Cardiac fibroblast (primary cell): Measurements from ENCODE around the gene NRSN2.
"Not testable (repeated sequence)": the region's sequence is repeated elsewhere in the genome, so short reads cannot be mapped to it uniquely, and the experiment has no call there.

Experiments
- DNase-seq, 2 donors: peaks; one replicate each; pipeline versions ENCODE4 v3.0.0 to v3.0.0-alpha.2; 2010; ENCODE audit warnings: low read depth in 2 of 2
- H3K4me3 ChIP-seq, 2 donors: replicated peaks in 1 of 2; 1 replicate in 1 of 2; 2 replicates in 1 of 2; pipeline ENCODE4 v1.5.1; 2011; ENCODE audit warnings: low read depth in 2 of 2, low read length in 2 of 2, mild to moderate bottlenecking in 2 of 2, moderate library complexity in 1 of 2
- TF ChIP-seq, protein P1 (sequence below): IDR thresholded peaks from one replicate; pipeline ENCODE4 v1.5.1; 2011; ENCODE audit warnings: low read depth, mild to moderate bottlenecking, low read length, inconsistent platforms

NRSN2 gene

DNA sequence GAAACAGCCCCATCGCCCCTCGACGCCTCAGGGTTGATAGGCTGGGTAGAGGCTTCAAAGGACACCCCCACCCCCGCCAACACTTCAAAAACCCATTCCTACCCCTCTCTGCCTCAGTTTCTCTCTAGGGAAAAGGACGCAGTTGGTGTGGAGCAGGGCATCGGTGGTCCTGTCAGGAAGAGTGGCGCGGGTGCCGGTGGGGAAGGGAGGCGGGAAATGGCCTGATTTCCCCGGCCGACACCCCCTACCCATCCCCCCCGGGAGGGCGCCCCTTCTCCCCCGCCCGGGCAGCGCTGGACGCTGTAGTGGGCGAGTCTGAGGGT, 367 bp downstream of the NRSN2 start:
- peak overlapping the region; percentile 66 to 79 for H3K4me3 ChIP-seq
- DNase-seq, result no peak
- TF ChIP-seq, protein P1, sequence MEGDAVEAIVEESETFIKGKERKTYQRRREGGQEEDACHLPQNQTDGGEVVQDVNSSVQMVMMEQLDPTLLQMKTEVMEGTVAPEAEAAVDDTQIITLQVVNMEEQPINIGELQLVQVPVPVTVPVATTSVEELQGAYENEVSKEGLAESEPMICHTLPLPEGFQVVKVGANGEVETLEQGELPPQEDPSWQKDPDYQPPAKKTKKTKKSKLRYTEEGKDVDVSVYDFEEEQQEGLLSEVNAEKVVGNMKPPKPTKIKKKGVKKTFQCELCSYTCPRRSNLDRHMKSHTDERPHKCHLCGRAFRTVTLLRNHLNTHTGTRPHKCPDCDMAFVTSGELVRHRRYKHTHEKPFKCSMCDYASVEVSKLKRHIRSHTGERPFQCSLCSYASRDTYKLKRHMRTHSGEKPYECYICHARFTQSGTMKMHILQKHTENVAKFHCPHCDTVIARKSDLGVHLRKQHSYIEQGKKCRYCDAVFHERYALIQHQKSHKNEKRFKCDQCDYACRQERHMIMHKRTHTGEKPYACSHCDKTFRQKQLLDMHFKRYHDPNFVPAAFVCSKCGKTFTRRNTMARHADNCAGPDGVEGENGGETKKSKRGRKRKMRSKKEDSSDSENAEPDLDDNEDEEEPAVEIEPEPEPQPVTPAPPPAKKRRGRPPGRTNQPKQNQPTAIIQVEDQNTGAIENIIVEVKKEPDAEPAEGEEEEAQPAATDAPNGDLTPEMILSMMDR, result no peak

DNA sequence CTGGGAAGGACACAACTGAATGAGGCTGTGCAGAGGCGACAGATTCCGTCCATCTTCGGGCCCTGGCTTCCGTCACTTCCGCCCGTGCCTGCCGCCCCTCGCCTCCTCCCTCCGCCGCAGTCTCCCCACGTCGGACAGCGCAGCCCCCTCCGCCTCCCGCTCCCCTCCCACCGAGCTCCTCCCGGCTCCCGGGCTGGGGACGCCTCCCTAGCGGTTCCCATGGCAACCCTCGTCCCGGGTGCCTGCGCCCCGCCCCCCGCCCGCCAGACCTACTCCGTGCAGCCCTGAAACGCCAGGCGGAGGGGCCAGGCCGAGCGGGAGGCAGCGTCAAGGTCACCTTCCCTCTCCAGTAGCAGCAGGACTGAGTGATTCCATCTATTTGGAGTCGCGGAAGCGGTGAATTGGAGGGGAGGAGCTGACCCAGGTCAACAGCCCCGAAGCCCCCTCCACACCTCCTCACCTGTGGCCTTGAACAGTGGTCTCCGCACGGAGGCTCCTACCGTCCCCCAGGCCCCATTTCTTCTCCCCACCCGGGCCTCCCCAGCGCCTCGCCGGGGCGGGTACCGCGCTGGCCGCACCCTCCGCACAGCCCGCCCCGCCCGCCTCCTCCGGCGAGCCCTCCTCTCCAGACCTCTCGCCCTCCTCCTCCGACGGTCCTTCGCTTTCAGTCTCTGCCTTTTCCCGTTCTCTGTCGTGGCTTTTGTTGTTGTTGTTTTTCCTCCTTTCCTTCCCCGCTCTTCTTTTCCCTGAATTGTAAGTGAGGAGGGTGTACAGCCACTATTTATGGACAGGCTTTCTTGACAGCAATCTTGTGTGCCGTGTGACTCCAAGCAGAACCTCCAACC, 951 bp downstream of the NRSN2 start:
- H3K4me3 ChIP-seq, result peak overlapping the region; percentile 66 to 79
- TF ChIP-seq, protein P1, result no peak
- peak; percentile 93 to 98 for DNase-seq

DNA sequence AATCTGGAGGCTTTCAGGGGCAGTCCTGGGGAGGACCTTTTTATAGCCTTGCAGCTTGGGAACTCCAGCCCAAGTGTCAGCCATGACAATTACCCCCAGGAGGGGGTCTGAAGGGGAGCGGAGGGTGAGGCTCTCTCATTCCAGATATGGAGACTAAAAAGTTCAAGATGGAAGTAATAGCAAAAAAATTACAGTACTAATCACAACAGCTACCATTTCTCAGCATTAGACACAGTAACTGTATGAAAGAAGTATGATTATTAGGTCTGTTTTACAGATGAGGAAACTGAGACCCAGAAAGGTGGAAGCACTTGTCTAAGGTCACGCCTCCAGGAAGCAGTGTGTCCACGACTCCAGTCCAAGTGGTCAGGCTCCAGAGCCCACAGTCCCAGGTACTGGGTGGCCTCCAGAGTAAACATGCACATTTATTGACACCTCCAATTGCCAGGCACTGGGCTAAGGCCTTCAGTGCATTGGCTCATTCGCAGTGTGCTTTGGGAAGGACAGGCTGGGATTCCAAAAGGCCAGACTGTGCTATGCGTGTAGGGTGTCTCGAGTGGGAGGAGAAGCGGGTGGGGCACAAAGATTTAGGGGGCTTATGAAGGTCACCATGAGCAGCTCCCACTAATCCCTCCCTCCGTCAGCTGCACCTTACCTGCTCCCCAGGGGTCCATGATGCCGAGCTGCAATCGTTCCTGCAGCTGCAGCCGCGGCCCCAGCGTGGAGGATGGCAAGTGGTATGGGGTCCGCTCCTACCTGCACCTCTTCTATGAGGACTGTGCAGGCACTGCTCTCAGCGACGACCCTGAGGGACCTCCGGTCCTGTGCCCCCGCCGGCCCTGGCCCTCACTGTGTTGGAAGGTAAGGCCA, 2.3 kb downstream of the NRSN2 start:
- DNase-seq, result no peak
- H3K4me3 ChIP-seq, result no peak overlapping the region
- TF ChIP-seq, protein P1, result no peak

DNA sequence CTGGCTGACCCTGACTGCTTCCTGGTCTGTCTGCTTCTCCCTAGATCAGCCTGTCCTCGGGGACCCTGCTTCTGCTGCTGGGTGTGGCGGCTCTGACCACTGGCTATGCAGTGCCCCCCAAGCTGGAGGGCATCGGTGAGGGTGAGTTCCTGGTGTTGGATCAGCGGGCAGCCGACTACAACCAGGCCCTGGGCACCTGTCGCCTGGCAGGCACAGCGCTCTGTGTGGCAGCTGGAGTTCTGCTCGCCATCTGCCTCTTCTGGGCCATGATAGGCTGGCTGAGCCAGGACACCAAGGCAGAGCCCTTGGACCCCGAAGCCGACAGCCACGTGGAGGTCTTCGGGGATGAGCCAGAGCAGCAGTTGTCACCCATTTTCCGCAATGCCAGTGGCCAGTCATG, 6.3 kb downstream of the NRSN2 start:
- no peak for DNase-seq
- TF ChIP-seq, protein P1, result no peak

DNA sequence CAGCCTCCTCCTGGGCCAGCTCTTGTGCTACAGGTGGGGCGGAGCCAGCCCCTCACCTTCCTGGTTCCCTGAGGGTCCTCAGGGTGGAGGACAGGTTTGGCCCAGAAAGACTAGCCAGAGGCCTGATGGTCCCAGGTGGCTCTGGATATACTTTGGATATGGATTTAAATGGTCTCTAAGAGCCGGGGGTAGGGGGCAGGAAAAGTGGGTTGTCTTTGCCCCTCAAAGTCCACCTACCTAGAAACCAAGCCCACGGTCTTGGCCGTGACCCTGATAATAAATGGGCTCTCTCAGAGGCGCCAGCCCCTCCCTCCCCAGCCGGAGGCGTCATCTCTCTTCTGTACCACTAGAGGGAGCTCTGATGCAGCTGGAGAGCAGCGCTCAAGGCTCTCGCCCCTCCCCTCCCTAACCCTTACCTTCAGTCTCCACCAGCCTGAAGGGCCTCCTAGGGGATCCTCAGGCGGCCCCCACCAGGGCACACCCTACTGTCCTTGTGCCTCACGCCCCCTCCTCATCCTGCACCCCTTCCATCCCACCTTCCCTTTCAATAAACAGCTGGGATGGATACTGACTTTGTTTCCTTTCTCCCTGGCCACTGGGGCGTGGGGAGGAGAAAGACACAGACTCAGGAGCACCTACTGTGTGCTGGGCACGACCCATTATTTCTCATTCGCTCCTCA, 7.5 kb downstream of the NRSN2 start:
- H3K4me3 ChIP-seq, result no peak overlapping the region
- TF ChIP-seq, protein P1, result peak; percentile 95
- peak; percentile 80 to 83 for DNase-seq

More for the DNA sequence above, 6.3 kb downstream of the NRSN2 start:
- no peak overlapping the region for H3K4me3 ChIP-seq

DNA sequence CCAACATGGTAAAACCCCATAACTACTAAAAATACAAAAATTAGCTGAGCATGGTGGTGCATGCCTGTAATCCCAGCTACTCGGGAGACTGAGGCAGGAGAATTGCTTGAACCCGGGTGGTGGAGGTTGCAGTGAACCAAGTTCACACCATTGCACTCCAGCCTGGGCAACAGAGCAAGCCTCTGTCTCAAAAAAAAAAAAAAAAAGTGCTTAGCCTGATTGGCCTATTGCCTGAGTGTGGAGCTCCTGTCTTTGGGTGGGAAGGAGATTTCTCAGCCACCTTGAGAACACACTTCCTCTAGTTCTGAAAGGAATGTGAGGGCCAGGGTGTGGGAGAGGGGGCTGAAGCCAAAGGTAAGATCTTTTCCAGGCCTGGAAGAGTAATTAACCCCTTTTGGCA, 9.2 kb downstream of the NRSN2 start:
- H3K4me3 ChIP-seq, DNase-seq: not testable (repeated sequence)

DNA sequence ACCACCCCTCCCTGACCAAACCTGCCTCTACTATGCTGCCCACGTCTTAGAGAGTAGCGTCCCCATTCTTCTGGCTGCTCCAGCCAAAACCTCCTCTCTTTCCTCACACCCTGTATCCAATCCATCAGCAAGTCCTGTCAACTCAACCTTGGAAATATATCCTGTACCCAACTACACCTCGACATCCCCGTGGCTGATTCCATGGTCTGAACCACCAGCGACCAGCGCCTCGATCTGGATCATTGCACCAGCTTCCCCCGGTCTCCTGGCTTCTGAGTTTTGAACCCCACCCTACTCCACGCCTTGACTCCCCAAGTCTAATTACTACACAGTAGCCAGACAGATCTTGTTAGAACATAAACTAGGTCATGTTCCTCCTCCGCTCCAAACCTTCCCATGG, 9.8 kb downstream of the NRSN2 start:
- H3K4me3 ChIP-seq, result no peak overlapping the region
- TF ChIP-seq, protein P1, result no peak
- no peak for DNase-seq
